Measurements from ENCODE around the gene UPK1A. TPM values are rescaled to one million over a fixed set of nuclear protein-coding genes. Genes with fewer than 3 reads are reported as not detected.
A peak's percentile ranks its signal among the peaks of the same experiment; 100 is the strongest.

The UPK1A gene
- total RNA-seq, 2 experiments from 2014 or later = 1.8 to 2.2 TPM

GRCh38 chr19:35719402-35720162 is 53.3 kb downstream of the UPK1A start:
- Mint-ChIP-seq H3K36me3 (ENCODE audit: low read depth) (peaks cover 82% of the 10 kb centered on the region), H3K4me1 (ENCODE audit: low read depth) (peaks cover 29% of the 10 kb centered on the region), H3K9me3 (no peaks in the 10 kb centered on the region), H3K4me3 (peak overlapping the region; percentile 94), H3K27ac (peak overlapping the region; percentile 94), H3K27me3 (no peaks in the 10 kb centered on the region)
- ChIA-PET CTCF (interaction anchor here (0.6 to 1.8 kb wide), 6 partner anchors 17 to 27 kb away, joined by 3 to 10 read pairs (median 4); no protein-coding TSS in a partner anchor), POLR2A (interaction anchor here (1.0 to 9.5 kb wide), 14 partner anchors 9 to 71 kb away, joined by 3 to 105 read pairs (median 8); partner anchors contain the start of genes COX6B1, IGFLR1, LIN37 and ZBTB32)
- ATAC-seq (no peak), DNase-seq (peak; percentile 33)
- intact Hi-C loops (cut with micrococcal nuclease) = loop anchor here (10.0 kb wide), 1 partner anchor 215 kb away; the partner anchor contains the start of gene LRFN3
- TF ChIP-seq, protein P1, sequence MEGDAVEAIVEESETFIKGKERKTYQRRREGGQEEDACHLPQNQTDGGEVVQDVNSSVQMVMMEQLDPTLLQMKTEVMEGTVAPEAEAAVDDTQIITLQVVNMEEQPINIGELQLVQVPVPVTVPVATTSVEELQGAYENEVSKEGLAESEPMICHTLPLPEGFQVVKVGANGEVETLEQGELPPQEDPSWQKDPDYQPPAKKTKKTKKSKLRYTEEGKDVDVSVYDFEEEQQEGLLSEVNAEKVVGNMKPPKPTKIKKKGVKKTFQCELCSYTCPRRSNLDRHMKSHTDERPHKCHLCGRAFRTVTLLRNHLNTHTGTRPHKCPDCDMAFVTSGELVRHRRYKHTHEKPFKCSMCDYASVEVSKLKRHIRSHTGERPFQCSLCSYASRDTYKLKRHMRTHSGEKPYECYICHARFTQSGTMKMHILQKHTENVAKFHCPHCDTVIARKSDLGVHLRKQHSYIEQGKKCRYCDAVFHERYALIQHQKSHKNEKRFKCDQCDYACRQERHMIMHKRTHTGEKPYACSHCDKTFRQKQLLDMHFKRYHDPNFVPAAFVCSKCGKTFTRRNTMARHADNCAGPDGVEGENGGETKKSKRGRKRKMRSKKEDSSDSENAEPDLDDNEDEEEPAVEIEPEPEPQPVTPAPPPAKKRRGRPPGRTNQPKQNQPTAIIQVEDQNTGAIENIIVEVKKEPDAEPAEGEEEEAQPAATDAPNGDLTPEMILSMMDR (IDR thresholded peaks at IDR 0.05) = no peak

DNA sequence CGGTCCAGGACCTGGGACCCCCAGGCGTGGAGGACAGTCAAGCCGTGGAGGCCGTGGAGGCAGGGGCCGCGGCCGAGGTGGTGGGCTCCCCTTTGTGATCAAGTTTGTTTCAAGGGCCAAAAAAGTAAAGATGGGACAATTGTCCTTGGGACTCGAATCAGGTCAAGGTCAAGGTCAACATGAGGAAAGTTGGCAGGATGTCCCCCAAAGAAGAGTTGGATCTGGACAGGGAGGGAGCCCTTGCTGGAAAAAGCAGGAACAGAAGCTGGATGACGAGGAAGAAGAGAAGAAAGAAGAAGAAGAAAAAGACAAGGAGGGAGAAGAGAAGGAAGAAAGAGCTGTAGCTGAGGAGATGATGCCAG is 53.8 kb downstream of the UPK1A start:
- DNase-seq (no peak), ATAC-seq (no peak)
- Mint-ChIP-seq H3K9me3 (no peaks in the 10 kb centered on the region), H3K4me1 (ENCODE audit: low read depth) (peaks cover 29% of the 10 kb centered on the region), H3K4me3 (peak overlapping the region; percentile 94), H3K36me3 (ENCODE audit: low read depth) (peaks cover 82% of the 10 kb centered on the region), H3K27ac (peak overlapping the region; percentile 80), H3K27me3 (no peaks in the 10 kb centered on the region)
- ChIA-PET POLR2A (interaction anchor here (1.2 to 9.5 kb wide), 6 partner anchors 9 to 22 kb away, joined by 3 to 105 read pairs (median 33); partner anchors contain the start of gene IGFLR1), CTCF (interaction anchor here (0.6 kb wide), 1 partner anchor 20 kb away, joined by 3 read pairs; no protein-coding TSS in a partner anchor)
- TF ChIP-seq, protein P1 (IDR thresholded peaks at IDR 0.05) = no peak
- intact Hi-C loops (cut with micrococcal nuclease) = no loop called here

- Mint-ChIP-seq H3K4me1 (ENCODE audit: low read depth) (peaks cover 29% of the 10 kb centered on the region), H3K27ac (no peak overlapping the region), H3K9me3 (no peaks in the 10 kb centered on the region), H3K27me3 (no peaks in the 10 kb centered on the region), H3K36me3 (ENCODE audit: low read depth) (peaks cover 82% of the 10 kb centered on the region), H3K4me3 (peak overlapping the region; percentile 2)
- CTCF ChIA-PET = interaction anchor here (1.6 kb wide), 1 partner anchor 26 kb away, joined by 6 read pairs; no protein-coding TSS in a partner anchor
- POLR2A ChIA-PET = interaction anchor here (1.0 to 9.5 kb wide), 8 partner anchors 8 to 57 kb away, joined by 3 to 105 read pairs (median 8); partner anchors contain the start of genes IGFLR1, PSENEN and U2AF1L4
- ATAC-seq = no peak
- TF ChIP-seq, protein P1 (IDR thresholded peaks at IDR 0.05) = no peak
- peak; percentile 26 for DNase-seq
- intact Hi-C loops (cut with micrococcal nuclease) = no loop called here
Measured at GRCh38 chr19:35720648-35721047, 54.3 kb downstream of the UPK1A start.

GRCh38 chr19:35721374-35721773 is 55.1 kb downstream of the UPK1A start:
- ChIA-PET POLR2A (interaction anchor here (1.0 to 9.5 kb wide), 7 partner anchors 7 to 57 kb away, joined by 3 to 105 read pairs (median 11); partner anchors contain the start of genes IGFLR1, PSENEN and U2AF1L4), CTCF (interaction anchor here (1.6 kb wide), 1 partner anchor 27 kb away, joined by 6 read pairs; no protein-coding TSS in a partner anchor)
- H3K27ac Mint-ChIP-seq = peak overlapping the region; percentile 52

More at GRCh38 chr19:35721374-35721773, 55.1 kb downstream of the UPK1A start:
- no peak for ATAC-seq
- intact Hi-C loops (cut with micrococcal nuclease) = no loop called here
- no peaks in the 10 kb centered on the region for H3K27me3 Mint-ChIP-seq
- peak overlapping the region; percentile 29 for H3K4me3 Mint-ChIP-seq
- no peaks in the 10 kb centered on the region for H3K9me3 Mint-ChIP-seq
- peaks cover 82% of the 10 kb centered on the region for H3K36me3 Mint-ChIP-seq (ENCODE audit: low read depth)
- H3K4me1 Mint-ChIP-seq (ENCODE audit: low read depth) = peaks cover 29% of the 10 kb centered on the region
- TF ChIP-seq, protein P1 (IDR thresholded peaks at IDR 0.05) = no peak
- peak; percentile 13 for DNase-seq
